Retina (tissue), 1 donor: ENCODE measurements around the gene RTEL1.

Experiments used
- DNase-seq: peaks from one replicate; pipeline ENCODE4 v3.0.0-alpha.2; 2016

Gene RTEL1

GRCh38 chr20:63741676-63742380 is 83.7 kb downstream of the RTEL1 start:
- DNase-seq, result no peak

- DNase-seq, result no peak
These were observed 84.4 kb downstream of the RTEL1 start for GRCh38 chr20:63742381-63743024.

GRCh38 chr20:63743210-63743970 is 85.3 kb downstream of the RTEL1 start:
- DNase-seq, result no peak

- DNase-seq, result no peak
These were observed 86.0 kb downstream of the RTEL1 start for GRCh38 chr20:63744158-63744557.

GRCh38 chr20:63744574-63745423 is 86.7 kb downstream of the RTEL1 start:
- DNase-seq, result no peak

GRCh38 chr20:63745424-63745805 is 87.3 kb downstream of the RTEL1 start:
- no peak for DNase-seq
